Raji (cell line): ENCODE measurements around the gene SMIM35.

Source experiments
- POLR2A ChIP-seq: IDR thresholded peaks from 2 replicates; pipeline ENCODE4 v1.6.1; 2011; ENCODE audit warnings: low read depth, low read length, control low read depth; ENCODE audit not compliant: insufficient read depth

SMIM35 gene

DNA sequence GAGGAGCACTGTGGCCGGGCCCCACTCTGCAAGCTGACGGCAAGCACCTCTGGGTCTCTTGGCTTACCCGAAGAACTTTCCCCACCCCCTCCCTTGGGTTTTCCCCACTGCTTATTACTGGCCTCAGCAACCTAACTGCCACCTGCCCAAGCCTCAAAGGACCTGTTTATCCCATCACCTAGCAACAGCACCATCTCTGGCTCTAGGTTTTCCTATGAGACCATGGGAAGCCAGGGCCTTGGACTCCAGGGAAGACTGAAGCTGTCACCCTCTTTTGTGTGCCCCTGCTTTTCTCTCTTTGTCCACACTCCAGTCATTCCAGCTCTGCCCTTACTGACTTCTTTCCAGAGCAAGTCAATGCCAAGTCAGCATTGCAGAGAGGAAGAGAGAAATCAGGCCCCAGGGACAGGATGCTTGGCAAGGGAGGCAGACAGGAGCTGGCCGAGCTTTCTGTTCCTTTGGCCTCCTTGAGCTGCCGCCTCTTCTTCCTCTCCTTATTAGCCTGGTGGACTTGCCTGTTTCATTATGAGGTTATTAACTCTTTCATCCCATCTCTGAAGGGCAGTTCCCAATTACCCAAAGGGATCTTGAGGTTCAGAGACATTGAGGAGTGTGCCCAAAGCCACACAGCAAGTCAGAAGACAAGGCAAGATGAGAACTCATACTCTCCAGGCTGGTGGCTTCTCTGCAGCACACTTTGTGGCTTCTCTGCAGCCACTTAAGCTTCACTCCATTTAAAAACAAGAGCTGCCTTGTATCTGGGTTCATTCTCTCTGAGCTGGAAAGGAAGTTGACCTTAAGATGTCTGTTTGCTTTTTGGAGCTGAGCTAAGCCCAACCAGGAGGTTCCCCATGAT is at the start of gene SMIM35:
Gene SMIM35 (minus strand): TSS at position 51 of the 856 bp plus-strand sequence. CDS start 206 bp downstream, outside the sequence.
- no peak for TF ChIP-seq POLR2A

DNA sequence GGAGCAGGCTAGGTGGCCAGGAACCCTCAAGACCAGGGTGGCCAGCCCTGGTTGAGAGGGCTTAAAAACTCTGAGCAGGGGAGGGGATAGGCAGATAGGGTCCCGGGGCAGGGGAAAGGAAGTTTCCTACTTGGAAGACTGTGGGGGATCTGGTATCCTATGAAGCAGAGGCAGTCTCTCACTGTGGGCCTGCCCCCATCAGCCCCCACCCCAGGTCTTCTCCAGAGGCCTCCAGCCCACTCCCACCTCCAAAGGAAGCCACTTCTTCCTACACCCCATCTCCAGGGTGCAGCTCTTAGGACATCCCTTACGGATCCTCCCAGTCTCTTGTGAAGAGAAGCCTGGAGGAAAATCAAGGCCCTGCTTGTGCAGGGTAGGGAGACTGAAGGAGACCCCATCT is 49.6 kb upstream of the SMIM35 start:
- TF ChIP-seq POLR2A, result no peak

DNA sequence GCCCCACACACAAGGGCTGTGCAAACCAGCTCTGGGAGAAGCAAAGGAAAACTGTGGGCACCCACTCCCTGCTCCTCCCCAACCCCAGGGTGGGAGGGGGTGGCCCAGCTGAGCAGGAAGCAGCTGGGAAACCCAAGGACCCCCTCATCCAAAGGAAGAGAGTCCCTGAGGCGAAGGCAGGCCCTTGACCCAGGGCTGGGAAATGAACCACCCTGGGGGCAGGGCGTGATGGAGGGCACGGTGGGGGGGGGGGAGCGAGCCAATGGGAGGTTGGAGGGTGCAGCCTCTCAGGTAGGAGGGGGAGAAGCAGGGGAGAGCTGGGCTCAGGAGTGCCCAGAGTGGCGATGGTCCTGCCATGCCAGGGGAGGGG is 49.0 kb upstream of the SMIM35 start:
- no peak for TF ChIP-seq POLR2A

DNA sequence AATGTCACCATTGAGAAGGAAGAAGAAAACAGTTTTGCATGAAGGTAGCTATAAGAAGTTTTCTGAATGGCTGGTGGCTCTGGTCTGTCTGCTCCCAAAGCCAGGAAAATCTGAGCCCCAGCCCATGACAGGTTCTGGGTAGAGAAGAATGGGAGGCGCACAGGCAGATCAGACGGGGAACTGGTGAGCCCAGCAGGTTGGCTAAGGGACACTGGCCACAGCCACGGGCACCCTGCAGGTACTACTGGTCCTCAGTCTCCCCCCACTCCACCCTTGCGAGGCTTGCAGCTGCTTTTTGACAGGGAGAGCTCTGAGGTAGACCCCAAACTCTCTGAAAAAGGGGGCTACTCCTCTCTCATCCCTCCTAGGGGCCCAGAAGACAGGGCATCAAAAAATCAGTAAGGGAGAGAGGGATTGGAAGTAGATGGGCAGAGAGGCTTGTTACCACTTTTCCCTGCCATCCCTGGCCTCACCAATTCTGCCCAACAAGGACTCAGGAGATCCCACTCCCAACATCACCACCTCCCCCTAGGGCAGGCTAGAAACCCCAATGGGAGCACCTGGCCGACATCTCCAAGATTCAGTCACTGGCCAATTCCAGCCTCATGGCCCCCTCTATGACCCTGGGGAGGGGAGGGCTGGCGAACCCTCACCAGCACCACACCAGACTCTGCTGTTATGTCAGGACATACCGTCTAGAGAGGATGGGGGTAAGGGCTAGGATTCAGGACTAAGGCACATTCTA is 48.5 kb upstream of the SMIM35 start:
- no peak for TF ChIP-seq POLR2A

DNA sequence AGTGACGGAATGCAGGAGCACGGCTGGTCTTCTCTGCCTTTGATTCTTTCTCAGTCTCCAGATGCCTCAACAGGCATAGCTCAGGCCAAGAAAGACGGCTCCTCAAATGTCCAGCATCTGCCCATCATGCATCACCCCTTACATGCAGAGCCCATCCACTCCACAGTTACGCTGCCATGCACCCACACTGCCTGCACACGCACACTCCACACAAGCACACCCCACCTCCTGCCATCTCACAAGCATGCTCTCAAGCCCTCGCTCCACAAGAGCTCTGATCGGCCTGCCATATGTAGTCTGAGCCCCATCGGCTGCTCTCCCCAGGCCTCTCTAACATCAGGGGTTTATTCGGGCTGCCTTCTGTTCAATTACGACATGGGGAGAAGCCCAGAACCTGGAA is 47.1 kb upstream of the SMIM35 start:
- no peak for TF ChIP-seq POLR2A

DNA sequence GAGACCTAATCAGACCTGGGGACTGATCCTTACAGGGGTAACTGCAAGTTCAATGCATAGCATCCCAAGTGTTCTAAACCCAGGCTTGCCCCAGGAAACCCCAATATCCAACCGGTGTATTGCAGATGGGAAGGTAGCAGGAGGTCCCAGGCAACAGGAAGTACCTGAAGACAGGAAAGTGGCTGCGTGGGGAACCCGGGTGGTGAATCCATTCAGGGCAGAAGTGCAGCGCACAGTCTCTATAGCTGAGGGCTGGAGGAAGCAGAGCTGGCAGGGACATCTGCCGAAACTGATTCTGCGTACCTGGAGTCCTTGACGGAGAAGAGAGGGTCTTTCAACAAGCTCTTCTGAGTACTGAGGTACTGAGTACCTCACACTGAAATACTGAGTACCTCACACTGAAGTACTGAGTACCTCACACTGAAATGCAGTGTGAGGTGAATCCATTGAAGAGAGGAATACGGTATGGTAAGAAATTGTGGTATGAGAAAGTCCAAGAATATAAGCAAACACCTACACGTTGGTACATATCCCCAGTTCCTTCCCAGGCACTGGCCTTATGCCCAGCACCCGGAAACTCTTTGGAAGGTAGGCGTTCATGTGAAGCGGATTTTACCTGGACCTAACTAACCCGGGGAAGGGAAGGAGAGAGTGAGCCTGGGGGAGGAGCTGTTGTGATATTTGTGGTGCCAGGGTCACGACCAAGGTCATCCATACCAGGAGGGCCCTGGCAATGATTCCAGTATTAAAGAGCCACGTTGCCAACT is 45.8 kb upstream of the SMIM35 start:
- no peak for TF ChIP-seq POLR2A

DNA sequence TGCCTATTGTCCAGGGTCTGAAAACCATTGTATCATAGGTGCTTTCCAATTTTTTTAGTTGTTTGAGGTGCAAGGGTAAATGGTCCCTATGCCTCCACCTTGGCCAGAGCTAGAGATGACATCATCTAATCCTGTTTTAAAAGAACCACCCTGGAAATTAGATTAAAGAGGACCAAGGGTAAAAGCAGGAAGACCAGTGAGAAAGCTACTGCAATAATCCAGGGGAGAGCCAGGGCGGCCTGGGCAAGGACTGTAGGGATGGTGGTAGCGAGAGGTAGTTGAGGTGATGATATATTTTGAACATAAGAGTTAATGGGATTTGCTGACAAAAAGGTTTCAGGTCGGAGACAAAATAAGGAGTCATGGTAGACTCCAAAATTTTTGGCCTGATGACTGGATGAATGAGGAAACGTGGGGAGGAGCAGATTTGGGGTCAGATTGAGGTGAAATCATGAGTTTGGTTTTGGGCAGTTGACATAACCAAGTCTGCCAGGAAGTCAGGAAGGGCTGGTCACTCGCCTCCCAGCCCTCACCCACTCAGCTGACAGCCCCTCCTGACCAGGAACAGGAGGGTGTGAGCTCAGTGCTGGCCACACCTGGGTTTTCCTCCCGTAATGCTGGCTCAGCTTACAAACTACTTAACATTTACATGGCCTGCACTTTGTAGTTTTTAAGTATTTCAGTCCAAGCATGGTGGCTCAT is 42.9 kb upstream of the SMIM35 start:
- TF ChIP-seq POLR2A, result no peak

DNA sequence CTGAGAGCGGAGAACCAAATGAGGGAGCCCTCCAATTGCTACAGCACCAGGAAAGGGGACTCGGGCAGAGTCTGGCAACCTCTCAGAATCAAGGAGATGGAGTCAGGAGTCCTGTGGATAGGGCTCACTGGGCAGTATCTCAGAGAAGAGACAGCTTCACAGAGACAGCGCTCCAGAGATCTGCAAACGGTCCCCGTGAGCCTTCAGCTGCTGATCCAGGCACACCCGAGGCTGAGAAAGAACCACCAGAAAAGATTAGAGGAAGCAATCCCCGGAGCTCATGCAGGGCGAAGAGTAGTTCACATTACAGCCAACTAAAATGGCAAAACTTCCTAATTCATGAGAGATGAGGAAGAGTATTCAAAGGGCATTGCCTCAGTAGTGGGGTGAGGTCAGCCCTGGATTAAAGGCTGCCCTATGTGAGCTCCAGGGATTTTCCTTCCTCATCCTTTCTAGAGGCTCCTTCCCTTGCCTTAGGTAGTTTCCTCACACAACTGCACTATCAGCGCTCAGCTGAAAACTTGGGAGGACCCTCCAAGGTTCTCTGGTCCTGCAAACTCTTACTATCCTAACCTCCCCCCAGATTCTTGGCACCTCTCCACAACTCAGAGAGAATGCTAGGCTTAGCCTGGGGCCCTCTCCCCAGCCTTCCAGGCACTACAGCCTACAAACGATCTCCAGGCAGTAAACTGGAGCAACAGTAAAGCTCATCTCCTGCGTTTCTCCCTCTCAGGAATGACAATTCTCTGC is 42.1 kb upstream of the SMIM35 start:
- no peak for TF ChIP-seq POLR2A

DNA sequence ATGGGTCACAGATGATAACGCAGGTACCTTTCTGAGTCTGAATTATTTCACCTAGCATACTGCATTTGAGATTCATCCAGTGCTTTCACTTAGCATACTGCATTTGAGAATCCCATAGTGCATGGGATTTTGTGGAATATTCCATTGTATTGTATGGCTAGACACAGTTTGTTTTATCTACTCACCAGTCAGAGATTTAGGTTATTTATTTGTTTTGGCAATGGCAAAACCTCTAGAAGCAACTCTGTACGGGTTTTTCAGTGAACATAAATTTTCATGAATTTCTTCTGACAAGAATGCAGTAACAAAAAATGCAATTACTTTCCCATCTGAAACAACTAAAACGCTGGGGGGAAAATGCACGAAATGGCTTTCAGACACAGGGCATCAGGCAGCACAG is 41.5 kb upstream of the SMIM35 start:
- TF ChIP-seq POLR2A, result no peak

DNA sequence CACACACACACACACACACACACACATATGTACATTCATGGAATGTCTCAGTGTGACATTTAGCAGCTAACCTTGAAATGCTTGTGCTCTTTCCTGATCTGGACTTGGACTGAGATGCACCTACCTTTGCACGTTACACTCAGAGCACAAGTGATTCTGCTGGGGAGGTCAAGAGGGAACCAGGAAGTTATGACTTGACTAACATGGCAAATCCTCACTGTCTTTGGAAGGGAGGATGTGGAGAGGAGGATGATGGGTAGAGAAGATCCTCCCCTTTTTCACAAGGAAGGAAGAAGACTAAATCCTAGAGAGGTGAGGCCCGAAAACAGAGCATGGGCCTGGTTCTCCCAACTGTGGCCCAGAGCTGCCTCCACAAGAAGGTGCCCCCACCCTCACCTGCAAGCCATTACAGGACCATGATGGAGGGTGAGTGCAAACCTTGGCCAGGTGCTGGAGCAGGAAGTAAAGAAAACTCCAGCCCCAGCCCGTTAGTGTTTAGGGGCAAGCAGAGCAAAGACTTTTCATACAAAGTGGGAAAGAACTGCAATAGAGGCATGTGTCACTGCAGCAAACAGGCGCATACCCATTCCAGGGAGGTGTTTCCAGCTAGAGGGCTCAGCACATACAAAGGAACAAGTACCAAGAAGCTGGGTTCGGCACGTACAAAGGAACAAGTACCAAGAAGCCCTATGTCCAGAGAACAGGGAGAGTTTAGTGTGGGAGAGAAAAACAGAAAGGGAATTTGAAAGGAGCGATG is 39.5 kb upstream of the SMIM35 start:
- peak; percentile 51; the same call in 1 of the 2 replicates for TF ChIP-seq POLR2A

DNA sequence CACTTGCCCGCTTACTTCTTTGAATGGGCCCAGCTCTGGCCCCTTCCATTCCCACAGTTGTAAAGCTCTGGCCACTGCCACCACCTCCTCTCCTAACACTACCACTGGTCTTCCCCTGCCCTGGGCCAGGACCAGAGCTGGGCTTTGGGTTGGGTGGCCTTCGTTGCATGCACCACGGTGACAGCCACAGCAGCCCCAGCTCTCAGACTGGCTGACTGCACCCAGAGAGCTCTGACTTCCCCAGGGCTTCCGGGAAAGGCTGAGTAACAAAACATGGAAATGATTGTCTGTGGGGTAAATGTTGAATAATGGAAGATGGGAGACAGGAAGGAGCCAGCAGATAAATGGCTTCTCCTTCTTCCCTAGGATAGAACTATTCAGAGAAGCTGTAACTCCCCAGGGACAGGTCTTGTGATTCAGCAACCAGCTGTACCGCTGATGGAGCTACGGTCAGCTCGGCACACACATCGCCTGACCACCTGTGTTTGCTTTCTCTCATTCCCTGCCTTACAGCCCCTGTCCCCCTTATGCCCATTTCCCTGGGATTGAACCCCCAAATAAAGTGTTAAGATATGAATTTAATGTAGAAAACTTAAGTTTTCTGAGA is 38.3 kb upstream of the SMIM35 start:
- no peak for TF ChIP-seq POLR2A

DNA sequence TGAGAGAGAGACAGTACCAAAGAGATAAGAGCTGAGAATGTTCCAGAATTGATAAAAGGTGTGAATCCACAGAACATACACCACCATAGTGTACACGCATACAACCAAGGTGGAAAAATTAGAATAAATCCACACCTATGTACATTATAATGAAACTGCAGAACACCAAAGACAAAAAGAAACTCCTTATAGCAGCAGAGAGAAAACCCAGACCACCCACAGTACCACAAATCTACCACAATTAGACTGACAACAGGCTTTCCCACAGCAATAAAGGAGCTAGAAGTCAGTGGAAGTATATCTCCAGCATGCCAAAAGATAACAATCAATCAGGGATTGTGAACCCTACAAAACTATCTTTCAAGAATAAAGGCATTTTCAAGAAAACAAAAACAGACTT is 34.0 kb upstream of the SMIM35 start:
- TF ChIP-seq POLR2A, result no peak

DNA sequence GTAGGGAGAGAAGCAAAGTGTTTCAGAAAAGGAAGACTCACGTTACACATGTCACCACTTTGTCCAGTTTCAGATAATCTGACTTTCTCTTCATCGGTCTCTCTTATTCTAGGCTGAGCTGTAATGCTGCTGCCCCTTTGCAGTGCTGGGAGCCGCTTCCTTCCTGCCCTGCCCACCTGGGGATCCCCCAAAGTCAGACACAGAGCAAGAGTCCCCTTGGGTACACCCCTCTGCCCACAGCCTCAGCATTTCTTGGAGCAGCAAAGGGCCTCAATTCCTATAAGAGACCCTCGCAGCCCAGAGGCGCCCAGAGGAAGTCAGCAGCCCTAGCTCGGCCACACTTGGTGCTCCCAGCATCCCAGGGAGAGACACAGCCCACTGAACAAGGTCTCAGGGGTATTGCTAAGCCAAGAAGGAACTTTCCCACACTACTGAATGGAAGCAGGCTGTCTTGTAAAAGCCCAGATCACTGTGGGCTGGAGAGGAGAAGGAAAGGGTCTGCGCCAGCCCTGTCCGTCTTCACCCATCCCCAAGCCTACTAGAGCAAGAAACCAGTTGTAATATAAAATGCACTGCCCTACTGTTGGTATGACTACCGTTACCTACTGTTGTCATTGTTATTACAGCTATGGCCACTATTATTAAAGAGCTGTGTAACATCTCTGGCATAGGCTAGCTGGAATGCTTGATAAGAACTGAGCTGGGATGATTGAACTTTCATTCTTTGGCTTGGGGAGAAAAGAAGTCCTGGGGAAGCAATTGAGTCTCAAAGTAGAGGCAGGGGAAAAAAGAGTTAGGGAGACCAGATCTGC is 31.2 kb upstream of the SMIM35 start:
- TF ChIP-seq POLR2A, result no peak

DNA sequence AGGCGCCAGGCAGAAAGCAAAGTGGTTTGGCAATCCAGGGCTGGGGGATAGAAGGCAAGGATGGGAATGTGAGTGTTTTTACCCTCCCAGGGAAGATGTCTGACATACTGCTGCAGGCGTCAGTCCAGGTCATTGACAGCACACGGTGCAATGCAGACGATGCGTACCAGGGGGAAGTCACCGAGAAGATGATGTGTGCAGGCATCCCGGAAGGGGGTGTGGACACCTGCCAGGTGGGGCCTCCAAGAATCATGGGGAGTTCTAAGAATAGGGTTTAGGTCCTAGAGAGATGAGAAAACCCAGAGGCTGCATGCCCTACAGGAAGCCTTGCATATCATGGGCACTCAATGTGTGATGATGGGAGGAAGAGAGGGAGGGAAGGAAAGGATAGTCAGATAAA is 28.3 kb upstream of the SMIM35 start:
- TF ChIP-seq POLR2A, result no peak
